K562 (cell line): Measurements from ENCODE around the gene ACTL7B. TPM values are rescaled to one million over a fixed set of nuclear protein-coding genes. Genes with fewer than 3 reads are reported as not detected.

ENCODE experiments used
- ATAC-seq: fragments of 200-7000 bp; cut with Tn5 transposase; 3 replicates; pipeline ENCODE4 v1.9.1; 2020; ENCODE audit warnings: moderate library complexity
- BruUV-seq: library from RNA; stranded (reverse); fragments of 400-500 nt; replicated peaks from 2 replicates; lab custom pipeline; 2021; lab: Mats Ljungman, UMichigan
- CTCF ChIA-PET: fragments of 300-600 bp; formaldehyde crosslinking; extraction: SDS; loops from one replicate; lab custom pipeline; 2021; ENCODE audit warnings: low intra/inter-chr PET ratio; lab: Yijun Ruan, JAX
- POLR2A ChIA-PET: fragments of 300-600, 350-650 bp; sonication (Branson Sonifier 250); formaldehyde crosslinking; extraction: SDS; loops from one replicate; lab custom pipeline; 2021; ENCODE audit warnings: antibody characterized with exemption, inconsistent platforms; lab: Yijun Ruan, JAX
- DNase-seq, 4 experiments: peaks; one replicate each; pipeline versions ENCODE4 v3.0.0 to v3.0.0-alpha.2; 2011 to 2018; ENCODE audit warnings: low spot score in 3 of 4, mixed read lengths in 3 of 4; ENCODE audit errors: extremely low read depth in 1 of 4
- FAIRE-seq: peaks from 2 replicates; lab custom pipeline; 2011; peaks lifted over from hg19 to GRCh38; lab: Jason Lieb, UNC
- H2AFZ ChIP-seq: 2 replicates; pipeline ENCODE4 v1.6.0; 2011; ENCODE audit warnings: low read depth, low read length, control low read depth, inconsistent platforms
- H3K27ac ChIP-seq: fragments of 200-600 bp; 3 replicates; pipeline ENCODE4 v1.8.0; 2011; ENCODE audit warnings: low read depth, mild to moderate bottlenecking, control low read depth, inconsistent platforms, low read length, moderate library complexity, mixed read lengths; ENCODE audit errors: extremely low read depth
- H3K27me3 ChIP-seq, 2 experiments: fragments of 300-600 bp in 1 of 2; 2 replicates in 1 of 2; 3 replicates in 1 of 2; pipeline versions ENCODE4 v1.6.0 to v1.8.0; 2011; ENCODE audit warnings: inconsistent platforms in 2 of 2, low read length in 2 of 2, mild to moderate bottlenecking in 1 of 2, mixed read lengths in 1 of 2, moderate library complexity in 1 of 2; ENCODE audit not compliant: control insufficient read depth in 2 of 2, insufficient read depth in 2 of 2
- H3K36me3 ChIP-seq: fragments of 300-600 bp; 3 replicates; pipeline ENCODE4 v1.8.0; 2011; ENCODE audit warnings: mild to moderate bottlenecking, low read length, inconsistent platforms; ENCODE audit not compliant: control insufficient read depth, insufficient read depth
- H3K4me1 ChIP-seq, 2 experiments: fragments of 200-600 bp in 1 of 2; replicated peaks in 1 of 2; 2 replicates in 1 of 2; 3 replicates in 1 of 2; pipeline versions ENCODE4 v1.5.1 to v1.8.0; 2011; ENCODE audit warnings: inconsistent platforms in 2 of 2, low read length in 2 of 2, mild to moderate bottlenecking in 1 of 2, mixed read lengths in 1 of 2, moderate library complexity in 1 of 2; ENCODE audit not compliant: control insufficient read depth in 2 of 2, insufficient read depth in 2 of 2
- H3K4me2 ChIP-seq: 2 replicates; pipeline ENCODE4 v1.6.1; 2011; ENCODE audit warnings: low read length, control low read depth, inconsistent platforms, mixed read lengths; ENCODE audit not compliant: insufficient read depth
- H3K4me3 ChIP-seq: fragments of 200-600 bp; sonication (generic), shearing (Covaris generic); 2 replicates; pipeline ENCODE4 v1.5.1; 2016; ENCODE audit warnings: control low read depth, inconsistent platforms
- H3K79me2 ChIP-seq: fragments of 200-600 bp; 3 replicates; pipeline ENCODE4 v1.8.0; 2011; ENCODE audit warnings: low read length, inconsistent platforms; ENCODE audit not compliant: control insufficient read depth, insufficient read depth
- H3K9ac ChIP-seq, 2 experiments: 2 replicates each; pipeline versions ENCODE4 v1.6.0 to v1.6.1; 2011; ENCODE audit warnings: low read depth in 2 of 2, low read length in 2 of 2, control low read depth in 1 of 2, inconsistent platforms in 1 of 2, mild to moderate bottlenecking in 1 of 2, mixed read lengths in 1 of 2; ENCODE audit not compliant: insufficient read depth in 1 of 2
- H3K9me1 ChIP-seq: one replicate; pipeline ENCODE4 v1.6.0; 2011; ENCODE audit warnings: inconsistent platforms, mild to moderate bottlenecking, low read length, moderate library complexity; ENCODE audit not compliant: control insufficient read depth, insufficient read depth
- H3K9me3 ChIP-seq: replicated peaks from 2 replicates; pipeline ENCODE4 v1.5.1; 2011; ENCODE audit warnings: low read depth, low read length, inconsistent platforms; ENCODE audit not compliant: control insufficient read depth, insufficient read depth
- H4K20me1 ChIP-seq: replicated peaks from 2 replicates; pipeline ENCODE4 v1.6.1; 2011; ENCODE audit warnings: low read length, inconsistent platforms, mixed read lengths; ENCODE audit not compliant: control insufficient read depth, insufficient read depth
- ATF1 ChIP-seq, 2 experiments: fragments of 450-650 bp in 1 of 2; IDR thresholded peaks; 2 replicates each; pipeline ENCODE4 v1.6.1; 2016; ENCODE audit warnings: missing compliant biosample characterization in 1 of 2, missing genetic modification characterization in 1 of 2
- C11orf30 ChIP-seq: fragments of 450-650 bp; IDR thresholded peaks from 2 replicates; pipeline ENCODE4 v1.6.1; 2016; ENCODE audit warnings: low read depth, mild to moderate bottlenecking
- CBX1 ChIP-seq: sonication (generic); IDR thresholded peaks from 2 replicates; pipeline ENCODE4 v1.6.1; 2016; ENCODE audit warnings: antibody characterized with exemption, low read depth, mild to moderate bottlenecking
- FOSL1 ChIP-seq: fragments of 200-800 bp; sonication (Bioruptor generic); conservative IDR thresholded peaks from 2 replicates; pipeline ENCODE4 v1.6.1; 2016; ENCODE audit warnings: missing genetic modification characterization, missing compliant biosample characterization
- PURB ChIP-seq: sonication (generic); formaldehyde crosslinking; IDR thresholded peaks from 2 replicates; pipeline ENCODE4 v1.9.0; 2021; ENCODE audit warnings: low read depth, mild to moderate bottlenecking, missing genetic modification reagents
- SRSF3 ChIP-seq: fragments of 200-400 bp; formaldehyde crosslinking; IDR thresholded peaks from 2 replicates; pipeline ENCODE4 v1.6.1; 2016; ENCODE audit warnings: mild to moderate bottlenecking, low read length, moderate library complexity; ENCODE audit not compliant: insufficient read depth
- TCF15 ChIP-seq: fragments of 250-450 bp; sonication (Bioruptor Pico); IDR thresholded peaks from 2 replicates; pipeline ENCODE4 v1.8.0; 2022; ENCODE audit warnings: moderate library complexity, mild to moderate bottlenecking, inconsistent platforms
- TCF3 ChIP-seq: sonication (generic); formaldehyde crosslinking; IDR thresholded peaks from 2 replicates; pipeline ENCODE4 v1.4.0; 2020; ENCODE audit warnings: mild to moderate bottlenecking, missing genetic modification reagents
- THRAP3 ChIP-seq: fragments of 450-650 bp; IDR thresholded peaks from 2 replicates; pipeline ENCODE4 v1.6.1; 2016; ENCODE audit warnings: mild to moderate bottlenecking, inconsistent platforms, borderline replicate concordance
- ZNF175 ChIP-seq: fragments of 200-800 bp; sonication (Bioruptor generic); IDR thresholded peaks from 2 replicates; pipeline ENCODE4 v1.6.1; 2016; ENCODE audit warnings: low read depth, mild to moderate bottlenecking, missing genetic modification characterization, missing compliant biosample characterization
- WGBS: fragments of 100-300 bp; shearing (Covaris generic); methylation state at CpG from one replicate; pipeline ENCODE4 v1.1.6; 2016; ENCODE audit warnings: low coverage, mixed read lengths; ENCODE audit not compliant: insufficient coverage; ENCODE audit errors: missing lambda C conversion rate; 5-methylcytosine and 5-hydroxymethylcytosine counted together
- in situ Hi-C: fragments of 300-500 bp; cut with MboI; formaldehyde crosslinking; loops from 4 replicates; pipeline ENCODE4 v1.15.0; 2018; ENCODE audit warnings: inconsistent platforms, mixed read lengths
- intact Hi-C: fragments of 100-400 bp; cut with micrococcal nuclease; formaldehyde crosslinking; loops from 2 replicates; pipeline ENCODE4 v1.14.2; 2022
- polyA plus RNA-seq, 8 experiments: library from polyadenylated mRNA; depleted of rRNA in 4 of 8; stranded (reverse) in 5 of 8; unstranded in 3 of 8; fragments of >200 nt; fragmentation: Nextera tagmentation in 2 of 8; fragmentation: Illumina TruSeq in 1 of 8; extraction: Ambion mirVana in 2 of 8; extraction: Trizol in 1 of 8; gene quantifications; 2 replicates each; pipeline versions ENCODE4 v1.2.1 to v1.2.3, GENCODE V29; 2011 to 2014; ENCODE audit warnings: inconsistent platforms in 1 of 8, missing spikeins in 1 of 8
- total RNA-seq, 7 experiments: library from RNA; depleted of rRNA in 6 of 7; stranded (reverse); fragments of >200 nt in 6 of 7; fragmentation: Illumina TruSeq in 2 of 7; extraction: Trizol in 2 of 7; gene quantifications; 2 replicates each; pipeline versions ENCODE4 v1.2.1 to v1.2.3, GENCODE V29; 2011 to 2021; ENCODE audit warnings: low replicate concordance in 1 of 7
- TF ChIP-seq, protein P1 (sequence below): IDR thresholded peaks from 2 replicates; pipeline ENCODE4 v1.6.1; 2012; ENCODE audit warnings: low read depth, low read length, improper control_type of control experiment, borderline replicate concordance
- TF ChIP-seq, protein P2 (sequence below): sonication (generic); formaldehyde crosslinking; IDR thresholded peaks from 2 replicates; pipeline ENCODE4 v1.9.0; 2022; ENCODE audit warnings: mild to moderate bottlenecking, missing genetic modification reagents

Gene ACTL7B
- total and polyA plus RNA-seq, 9 of the 15 experiments (the other 6 are each of a cell fraction or from before 2014, with no cell fraction given), result not detected

GRCh38 chr9:108904161-108904560, 48.4 kb upstream of the ACTL7B start:
- WGBS, result 94% methylated on average over 3 of the region's 3 CpGs
- no peaks in the 10 kb centered on the region for H3K79me2 ChIP-seq
- in situ Hi-C loops (no loop called here), intact Hi-C loops (no loop called here)
- DNase-seq (no peak), FAIRE-seq (no peak), ATAC-seq (no peak)
- H3K9me3 ChIP-seq, result no peaks in the 10 kb centered on the region
- no peaks in the 10 kb centered on the region for H3K27me3 ChIP-seq
- H3K9me1 ChIP-seq, result no peaks in the 10 kb centered on the region
- H3K9ac ChIP-seq, result no peak overlapping the region
- CTCF ChIA-PET, result no interaction called here
- no peak overlapping the region for H2AFZ ChIP-seq
- H3K36me3 ChIP-seq, result peaks cover 88% of the 10 kb centered on the region
- no peaks in the 10 kb centered on the region for H4K20me1 ChIP-seq
- no TSS peak for BruUV-seq
- POLR2A ChIA-PET, result interaction anchor here (0.6 to 0.9 kb wide), 2 partner anchors 11 to 12 kb away, joined by 3 read pairs; no protein-coding TSS in a partner anchor
- peaks cover 0 to 12% of the 10 kb centered on the region in 2 experiments; a peak in 3 of 5 replicates for H3K4me1 ChIP-seq
- H3K4me3 ChIP-seq, result no peak overlapping the region
- TF ChIP-seq PURB (CRISPR knock-in tag), result no peak
- TF ChIP-seq ZNF175 (CRISPR knock-in tag), result peak; percentile 8; the same call in 1 of the 2 replicates
- H3K4me2 ChIP-seq, result no peak overlapping the region; the same call in 1 of the 2 replicates
- H3K27ac ChIP-seq, result no peak overlapping the region

DNA sequence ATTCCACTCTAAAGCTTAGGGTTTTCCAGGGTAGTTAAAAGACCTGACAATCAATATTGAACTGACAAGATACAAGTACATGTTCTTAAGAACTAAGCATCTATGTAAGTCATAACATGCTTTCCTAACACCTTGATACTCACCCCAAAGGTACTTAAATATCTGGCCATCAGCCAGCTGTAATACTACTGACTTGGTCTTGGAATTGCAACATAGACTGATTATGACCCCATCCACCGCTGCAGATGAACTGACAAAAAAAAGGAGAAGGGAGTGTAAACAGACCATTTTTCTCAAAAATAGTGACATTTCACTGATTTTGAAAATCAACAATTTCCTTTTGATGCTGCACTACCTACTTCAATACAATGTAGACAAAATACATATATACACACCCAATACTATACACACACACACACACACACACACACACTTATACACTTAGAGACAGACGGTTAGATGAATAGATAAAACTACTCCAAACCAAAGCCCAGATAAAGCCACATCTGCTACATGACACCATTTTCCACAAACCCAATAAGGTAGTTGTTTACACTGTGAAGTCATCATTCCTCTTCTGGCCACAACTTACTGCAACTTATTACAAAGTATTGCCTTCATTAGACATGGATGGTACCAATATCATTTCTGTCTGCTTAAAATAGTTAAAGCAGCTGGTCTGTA, 47.8 kb upstream of the ACTL7B start:
- H3K36me3 ChIP-seq, result peaks cover 86% of the 10 kb centered on the region
- H4K20me1 ChIP-seq, result no peaks in the 10 kb centered on the region
- H3K4me1 ChIP-seq, result peaks cover 0 to 12% of the 10 kb centered on the region in 2 experiments; a peak in 3 of 5 replicates
- no peaks in the 10 kb centered on the region for H3K9me1 ChIP-seq
- no peaks in the 10 kb centered on the region for H3K27me3 ChIP-seq
- POLR2A ChIA-PET, result interaction anchor here (0.6 kb wide), 1 partner anchor 13 kb away, joined by 3 read pairs; no protein-coding TSS in a partner anchor
- in situ Hi-C loops (no loop called here), intact Hi-C loops (no loop called here)
- CTCF ChIA-PET, result no interaction called here
- H3K27ac ChIP-seq, result no peak overlapping the region
- FAIRE-seq (peak; percentile 65), ATAC-seq (peak; percentile 39; the same call in 1 of the 3 replicates), DNase-seq (peak in 1 of 4 experiments; percentile 6)
- WGBS, result 16% methylated on average over 2 of the region's 2 CpGs
- H3K4me3 ChIP-seq, result no peak overlapping the region
- H3K9me3 ChIP-seq, result no peaks in the 10 kb centered on the region
- BruUV-seq, result no TSS peak
- H3K9ac ChIP-seq, result no peak overlapping the region
- H3K79me2 ChIP-seq, result no peaks in the 10 kb centered on the region
- peak overlapping the region; percentile 1; the same call in 1 of the 2 replicates for H3K4me2 ChIP-seq
- H2AFZ ChIP-seq, result no peak overlapping the region
- TF ChIP-seq C11orf30 (no peak; the same call in 1 of the 2 replicates), FOSL1 (tag) (peak; percentile 78), THRAP3 (no peak), TCF15 (CRISPR knock-in tag) (no peak), CBX1 (no peak), ATF1 (CRISPR knock-in tag; IDR thresholded peaks at IDR 0.05) (no peak), ATF1 (tag; IDR thresholded peaks at IDR 0.05) (peak; percentile 72), SRSF3 (no peak), TCF3 (CRISPR knock-in tag) (0 out of 2 replicates have a peak, but pooled peaks have one; percentile 18)
- TF ChIP-seq, protein P1, sequence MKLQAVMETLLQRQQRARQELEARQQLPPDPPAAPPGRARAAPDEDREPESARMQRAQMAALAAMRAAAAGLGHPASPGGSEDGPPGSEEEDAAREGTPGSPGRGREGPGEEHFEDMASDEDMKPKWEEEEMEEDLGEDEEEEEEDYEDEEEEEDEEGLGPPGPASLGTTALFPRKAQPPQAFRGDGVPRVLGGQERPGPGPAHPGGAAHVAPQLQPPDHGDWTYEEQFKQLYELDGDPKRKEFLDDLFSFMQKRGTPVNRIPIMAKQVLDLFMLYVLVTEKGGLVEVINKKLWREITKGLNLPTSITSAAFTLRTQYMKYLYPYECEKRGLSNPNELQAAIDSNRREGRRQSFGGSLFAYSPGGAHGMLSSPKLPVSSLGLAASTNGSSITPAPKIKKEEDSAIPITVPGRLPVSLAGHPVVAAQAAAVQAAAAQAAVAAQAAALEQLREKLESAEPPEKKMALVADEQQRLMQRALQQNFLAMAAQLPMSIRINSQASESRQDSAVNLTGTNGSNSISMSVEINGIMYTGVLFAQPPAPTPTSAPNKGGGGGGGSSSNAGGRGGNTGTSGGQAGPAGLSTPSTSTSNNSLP, result 0 out of 2 replicates have a peak, but pooled peaks have one; percentile 39
- TF ChIP-seq, protein P2, sequence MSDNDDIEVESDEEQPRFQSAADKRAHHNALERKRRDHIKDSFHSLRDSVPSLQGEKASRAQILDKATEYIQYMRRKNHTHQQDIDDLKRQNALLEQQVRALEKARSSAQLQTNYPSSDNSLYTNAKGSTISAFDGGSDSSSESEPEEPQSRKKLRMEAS (CRISPR knock-in tag), result no peak
